GM19099 (cell line): Measurements from ENCODE around the gene CALML3.

Source experiments
- POLR2A ChIP-seq: IDR thresholded peaks from 3 replicates; pipeline ENCODE4 v1.6.1; 2011; ENCODE audit warnings: low read depth; ENCODE audit not compliant: insufficient read length; ENCODE audit errors: extremely low read depth

The CALML3 gene

GRCh38 chr10:5499493-5500140 lies 25.1 kb upstream of the CALML3 start, which contains the start of gene CALML5:
Gene CALML5 (minus strand): TSS chr10:5499570. CDS start chr10:5499438, 132 bp downstream.
- TF ChIP-seq POLR2A, result no peak

- no peak for TF ChIP-seq POLR2A
These were observed 24.5 kb upstream of the CALML3 start for GRCh38 chr10:5500162-5500670.

GRCh38 chr10:5500910-5501309 lies 23.9 kb upstream of the CALML3 start:
- no peak for TF ChIP-seq POLR2A

GRCh38 chr10:5502061-5502521 lies 22.7 kb upstream of the CALML3 start:
- TF ChIP-seq POLR2A, result no peak

- no peak for TF ChIP-seq POLR2A
These were observed 21.9 kb upstream of the CALML3 start for GRCh38 chr10:5502571-5503476.

- TF ChIP-seq POLR2A, result no peak
These were observed 21.3 kb upstream of the CALML3 start for GRCh38 chr10:5503477-5503835.

GRCh38 chr10:5504146-5505072 lies 20.4 kb upstream of the CALML3 start:
- no peak for TF ChIP-seq POLR2A

- TF ChIP-seq POLR2A, result no peak
These were observed 18.5 kb upstream of the CALML3 start for GRCh38 chr10:5506246-5506645.

- TF ChIP-seq POLR2A, result no peak
These were observed 17.8 kb upstream of the CALML3 start for GRCh38 chr10:5506751-5507648.

- no peak for TF ChIP-seq POLR2A
These were observed 17.1 kb upstream of the CALML3 start for GRCh38 chr10:5507649-5508131.

- TF ChIP-seq POLR2A, result no peak
These were observed 16.6 kb upstream of the CALML3 start for GRCh38 chr10:5508161-5508604.

GRCh38 chr10:5508786-5509185 lies 16.0 kb upstream of the CALML3 start:
- TF ChIP-seq POLR2A, result no peak

- TF ChIP-seq POLR2A, result no peak
These were observed 15.5 kb upstream of the CALML3 start for GRCh38 chr10:5509236-5509635.
